ENCODE data around the gene MBD3L3.

DNA sequence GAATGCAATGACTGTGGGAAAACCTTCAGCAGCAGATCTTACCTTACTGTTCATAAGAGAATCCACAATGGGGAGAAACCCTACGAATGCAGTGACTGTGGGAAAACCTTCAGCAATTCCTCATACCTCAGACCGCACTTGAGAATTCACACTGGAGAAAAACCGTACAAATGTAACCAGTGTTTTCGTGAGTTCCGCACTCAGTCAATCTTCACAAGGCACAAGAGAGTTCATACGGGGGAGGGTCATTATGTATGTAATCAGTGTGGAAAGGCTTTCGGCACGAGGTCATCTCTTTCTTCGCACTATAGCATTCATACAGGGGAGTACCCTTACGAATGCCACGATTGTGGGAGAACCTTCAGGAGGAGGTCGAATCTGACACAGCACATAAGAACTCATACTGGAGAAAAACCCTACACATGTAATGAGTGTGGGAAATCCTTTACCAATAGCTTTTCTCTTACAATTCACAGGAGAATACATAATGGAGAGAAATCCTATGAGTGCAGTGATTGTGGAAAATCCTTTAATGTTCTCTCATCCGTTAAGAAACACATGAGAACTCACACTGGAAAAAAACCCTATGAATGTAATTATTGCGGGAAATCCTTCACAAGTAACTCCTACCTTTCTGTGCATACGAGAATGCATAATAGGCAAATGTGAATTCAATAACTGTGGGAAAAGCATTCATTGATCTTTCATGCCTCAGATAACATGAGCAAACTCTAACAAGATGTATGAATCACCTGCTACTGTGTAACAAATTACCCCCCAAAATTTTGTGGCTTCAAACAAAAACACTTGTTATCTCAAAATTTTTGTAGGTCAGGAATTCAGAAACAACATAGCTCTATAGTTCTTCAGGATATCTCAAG, 24.8 kb upstream of the MBD3L3 start:
- TF ChIP-seq, protein P1, sequence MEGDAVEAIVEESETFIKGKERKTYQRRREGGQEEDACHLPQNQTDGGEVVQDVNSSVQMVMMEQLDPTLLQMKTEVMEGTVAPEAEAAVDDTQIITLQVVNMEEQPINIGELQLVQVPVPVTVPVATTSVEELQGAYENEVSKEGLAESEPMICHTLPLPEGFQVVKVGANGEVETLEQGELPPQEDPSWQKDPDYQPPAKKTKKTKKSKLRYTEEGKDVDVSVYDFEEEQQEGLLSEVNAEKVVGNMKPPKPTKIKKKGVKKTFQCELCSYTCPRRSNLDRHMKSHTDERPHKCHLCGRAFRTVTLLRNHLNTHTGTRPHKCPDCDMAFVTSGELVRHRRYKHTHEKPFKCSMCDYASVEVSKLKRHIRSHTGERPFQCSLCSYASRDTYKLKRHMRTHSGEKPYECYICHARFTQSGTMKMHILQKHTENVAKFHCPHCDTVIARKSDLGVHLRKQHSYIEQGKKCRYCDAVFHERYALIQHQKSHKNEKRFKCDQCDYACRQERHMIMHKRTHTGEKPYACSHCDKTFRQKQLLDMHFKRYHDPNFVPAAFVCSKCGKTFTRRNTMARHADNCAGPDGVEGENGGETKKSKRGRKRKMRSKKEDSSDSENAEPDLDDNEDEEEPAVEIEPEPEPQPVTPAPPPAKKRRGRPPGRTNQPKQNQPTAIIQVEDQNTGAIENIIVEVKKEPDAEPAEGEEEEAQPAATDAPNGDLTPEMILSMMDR (IDR thresholded peaks at IDR 0.05; ENCODE audit: low read length): no peak
- TF ChIP-seq EZH2 (optimal IDR thresholded peaks at IDR 0.05; ENCODE audit: low read depth, low read length): no peak
